OCI-LY1 (cell line): ENCODE data around the gene TMEM150C.

Source experiments
- CTCF ChIP-seq: fragments of 200-600 bp; sonication (generic), shearing (Covaris generic); IDR thresholded peaks from 2 replicates; pipeline ENCODE4 v1.5.1; 2017; ENCODE audit warnings: mild to moderate bottlenecking, antibody characterized with exemption, low read length, moderate library complexity, mixed read lengths
- EZH2 ChIP-seq: fragments of 200-600 bp; sonication (generic), shearing (Covaris generic); IDR thresholded peaks from 2 replicates; pipeline ENCODE4 v1.8.0; 2017; ENCODE audit warnings: borderline replicate concordance, mixed run types, mild to moderate bottlenecking, antibody characterized with exemption, low read length, moderate library complexity, mixed read lengths

GRCh38 chr4:82450966-82451755 lies 110.6 kb downstream of the TMEM150C start:
- TF ChIP-seq CTCF = no peak
- no peak for TF ChIP-seq EZH2
